Testis (tissue), 3 donors: Measurements from ENCODE around the gene TXN. TPM values are rescaled to one million over a fixed set of nuclear protein-coding genes. Genes with fewer than 3 reads are reported as not detected.

Source experiments
- DNase-seq: peaks from one replicate; pipeline ENCODE4 v3.0.0-alpha.2; 2019
- H3K27ac ChIP-seq, 2 donors: fragments of 200-600 bp; sonication (generic); one replicate each; pipeline ENCODE4 v1.5.1; 2019
- H3K27me3 ChIP-seq: fragments of 200-600 bp; sonication (generic); one replicate; pipeline ENCODE4 v1.5.1; 2019
- H3K36me3 ChIP-seq: fragments of 200-600 bp; sonication (generic); one replicate; pipeline ENCODE4 v1.5.1; 2017; ENCODE audit warnings: low read depth; ENCODE audit errors: missing control alignments
- H3K4me1 ChIP-seq: fragments of 200-600 bp; sonication (generic); one replicate; pipeline ENCODE4 v1.5.1; 2019
- H3K4me3 ChIP-seq, 2 donors: fragments of 200-600 bp; sonication (generic); one replicate each; pipeline ENCODE4 v1.5.1; 2017 to 2019
- H3K9me3 ChIP-seq: fragments of 200-600 bp; sonication (generic); one replicate; pipeline ENCODE4 v1.5.1; 2017
- CTCF ChIP-seq, 3 experiments: fragments of 450-650 bp in 2 of 3; fragments of 200-600 bp in 1 of 3; sonication (generic) in 1 of 3; IDR thresholded peaks; one replicate each; pipeline ENCODE4 v1.5.1; 2016 to 2019; ENCODE audit warnings: antibody characterized with exemption in 3 of 3, mild to moderate bottlenecking in 2 of 3, moderate library complexity in 1 of 3
- POLR2A ChIP-seq: fragments of 450-650 bp; IDR thresholded peaks from one replicate; pipeline ENCODE4 v1.6.1; 2017; ENCODE audit warnings: antibody characterized with exemption, mild to moderate bottlenecking, moderate library complexity
- whole genome bisulfite sequencing, 2 donors: methylation state at CpG; one replicate each; pipeline ENCODE4 v1.1.5; 2018; 5-methylcytosine and 5-hydroxymethylcytosine counted together
- intact Hi-C: fragments of 100-400 bp; cut with DNase I; formaldehyde crosslinking; loops from one replicate; pipeline ENCODE4 v1.15.1; 2023; ENCODE audit warnings: low total_unique reads
- polyA plus RNA-seq: library from polyadenylated mRNA; stranded (reverse); fragments of 350-450 nt; fragmentation: Illumina TruSeq; extraction: RNeasy Lipid Tissue Mini Kit (QIAGEN cat#74804); gene quantifications from one replicate; pipeline ENCODE4 v1.2.3, GENCODE V29; 2014; ENCODE audit warnings: low read depth, low replicate concordance; ENCODE audit not compliant: insufficient read depth
- total RNA-seq, 2 donors: library from RNA; depleted of rRNA; stranded (reverse); fragments of >200 nt; gene quantifications; one replicate each; pipeline ENCODE4 v1.2.3, GENCODE V29; 2016

TXN gene
- total and polyA plus RNA-seq, 3 donors from 2014 or later = 30.2 to 57.0 (median 31.7) TPM

GRCh38 chr9:110270211-110270995 lies 14.1 kb upstream of the TXN start:
- no peaks in the 10 kb centered on the region for H3K9me3 ChIP-seq
- H3K36me3 ChIP-seq = no peaks in the 10 kb centered on the region
- H3K27me3 ChIP-seq = no peaks in the 10 kb centered on the region
- no peaks in the 10 kb centered on the region for H3K4me1 ChIP-seq
- no peak overlapping the region for H3K27ac ChIP-seq
- no peak for DNase-seq
- H3K4me3 ChIP-seq = no peak overlapping the region
- TF ChIP-seq CTCF (IDR thresholded peaks at IDR 0.05) (no peak), POLR2A (no peak)
- 83 to 87% methylated on average over 3 of the region's 3 CpGs for WGBS, 2 donors
- intact Hi-C loops = no loop called here

- 39 to 41% methylated on average over 1 of the region's 1 CpG for WGBS, 2 donors
- H3K27ac ChIP-seq = no peak overlapping the region
- TF ChIP-seq CTCF (IDR thresholded peaks at IDR 0.05) = no peak
- TF ChIP-seq POLR2A = no peak
- H3K4me1 ChIP-seq = no peaks in the 10 kb centered on the region
- H3K9me3 ChIP-seq = no peaks in the 10 kb centered on the region
- no peak overlapping the region for H3K4me3 ChIP-seq
- no peaks in the 10 kb centered on the region for H3K27me3 ChIP-seq
- no peak for DNase-seq
- intact Hi-C loops = no loop called here
- no peaks in the 10 kb centered on the region for H3K36me3 ChIP-seq
These were observed 10.5 kb upstream of the TXN start for GRCh38 chr9:110266795-110267194.

- intact Hi-C loops = no loop called here
These were observed 5.3 kb upstream of the TXN start for GRCh38 chr9:110261632-110262031.

GRCh38 chr9:110260911-110261310 lies 4.6 kb upstream of the TXN start:
- Histone ChIP-seq H3K4me1 (peaks cover 11% of the 10 kb centered on the region), H3K4me3 (no peak overlapping the region), H3K9me3 (no peaks in the 10 kb centered on the region), H3K27me3 (no peaks in the 10 kb centered on the region), H3K27ac (no peak overlapping the region), H3K36me3 (no peaks in the 10 kb centered on the region)
- DNase-seq = no peak
- no peak for TF ChIP-seq POLR2A
- no peak for TF ChIP-seq CTCF (IDR thresholded peaks at IDR 0.05)
- 42 to 53% methylated on average over 4 of the region's 4 CpGs for WGBS, 2 donors
- intact Hi-C loops = no loop called here

More at GRCh38 chr9:110261632-110262031, 5.3 kb upstream of the TXN start:
- no peaks in the 10 kb centered on the region for H3K36me3 ChIP-seq
- 78 to 81% methylated on average over 5 of the region's 5 CpGs for WGBS, 2 donors
- TF ChIP-seq CTCF (IDR thresholded peaks at IDR 0.05) = no peak
- no peak for TF ChIP-seq POLR2A
- peaks cover 11% of the 10 kb centered on the region for H3K4me1 ChIP-seq
- H3K9me3 ChIP-seq = no peaks in the 10 kb centered on the region
- no peaks in the 10 kb centered on the region for H3K27me3 ChIP-seq
- no peak overlapping the region for H3K4me3 ChIP-seq
- no peak overlapping the region for H3K27ac ChIP-seq
- no peak for DNase-seq

- intact Hi-C loops = no loop called here
- TF ChIP-seq POLR2A (no peak), CTCF (IDR thresholded peaks at IDR 0.05) (no peak)
- no peaks in the 10 kb centered on the region for H3K9me3 ChIP-seq
- H3K4me1 ChIP-seq = peaks cover 16% of the 10 kb centered on the region
- no peaks in the 10 kb centered on the region for H3K27me3 ChIP-seq
- WGBS, 2 donors = 87 to 94% methylated on average over 2 of the region's 2 CpGs
- H3K4me3 ChIP-seq = no peak overlapping the region
- H3K36me3 ChIP-seq = no peaks in the 10 kb centered on the region
- DNase-seq = no peak
- no peak overlapping the region for H3K27ac ChIP-seq
These were observed 3.3 kb upstream of the TXN start for GRCh38 chr9:110259566-110259965.
